Anterior cingulate cortex (tissue), 58 donors: Measurements from ENCODE around the gene KCNC3.
A peak's percentile ranks its signal among the peaks of the same experiment; 100 is the strongest.

Experiments
- DNase-seq, 58 donors: peaks; one replicate each; lab custom pipeline; 2025; lab: John Stamatoyannopoulos, UW

KCNC3 gene

DNA sequence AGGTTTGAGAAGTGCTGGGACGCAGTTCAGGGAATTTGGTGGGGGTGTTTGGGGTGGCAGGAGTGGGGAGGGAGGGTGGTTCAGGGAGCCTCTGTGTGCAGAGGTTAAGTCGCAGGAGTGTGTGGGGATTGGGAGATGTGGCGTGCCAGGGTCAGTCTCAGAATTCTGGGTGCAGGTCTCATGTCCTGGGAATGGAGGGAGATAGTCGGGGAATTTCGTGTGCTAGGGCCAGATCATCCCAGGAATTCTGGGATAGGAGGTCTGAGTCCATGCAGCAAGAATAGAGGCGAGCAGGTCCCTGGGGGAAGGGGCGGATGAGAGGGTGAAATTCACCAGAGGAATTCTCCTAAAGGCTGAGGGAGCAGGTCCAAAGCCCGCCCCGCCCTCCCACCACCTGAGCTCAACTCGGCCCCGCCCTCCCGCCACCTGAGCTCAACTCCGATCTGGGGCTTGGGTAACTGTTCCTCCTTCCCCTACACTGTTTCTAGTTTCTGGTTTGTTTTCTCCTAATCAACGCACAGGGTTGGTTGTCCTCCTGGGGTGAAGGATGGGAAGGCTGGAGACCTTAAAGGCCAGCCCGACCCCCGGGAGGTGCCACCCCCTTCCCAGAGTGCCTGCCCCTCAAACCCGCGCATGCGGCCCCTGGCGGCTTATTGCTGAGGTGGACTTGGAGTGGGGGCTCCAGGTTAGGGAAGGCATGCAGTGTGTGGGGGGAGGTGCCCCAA is 15.2 kb downstream of the KCNC3 start:
- DNase-seq, result no peak

DNA sequence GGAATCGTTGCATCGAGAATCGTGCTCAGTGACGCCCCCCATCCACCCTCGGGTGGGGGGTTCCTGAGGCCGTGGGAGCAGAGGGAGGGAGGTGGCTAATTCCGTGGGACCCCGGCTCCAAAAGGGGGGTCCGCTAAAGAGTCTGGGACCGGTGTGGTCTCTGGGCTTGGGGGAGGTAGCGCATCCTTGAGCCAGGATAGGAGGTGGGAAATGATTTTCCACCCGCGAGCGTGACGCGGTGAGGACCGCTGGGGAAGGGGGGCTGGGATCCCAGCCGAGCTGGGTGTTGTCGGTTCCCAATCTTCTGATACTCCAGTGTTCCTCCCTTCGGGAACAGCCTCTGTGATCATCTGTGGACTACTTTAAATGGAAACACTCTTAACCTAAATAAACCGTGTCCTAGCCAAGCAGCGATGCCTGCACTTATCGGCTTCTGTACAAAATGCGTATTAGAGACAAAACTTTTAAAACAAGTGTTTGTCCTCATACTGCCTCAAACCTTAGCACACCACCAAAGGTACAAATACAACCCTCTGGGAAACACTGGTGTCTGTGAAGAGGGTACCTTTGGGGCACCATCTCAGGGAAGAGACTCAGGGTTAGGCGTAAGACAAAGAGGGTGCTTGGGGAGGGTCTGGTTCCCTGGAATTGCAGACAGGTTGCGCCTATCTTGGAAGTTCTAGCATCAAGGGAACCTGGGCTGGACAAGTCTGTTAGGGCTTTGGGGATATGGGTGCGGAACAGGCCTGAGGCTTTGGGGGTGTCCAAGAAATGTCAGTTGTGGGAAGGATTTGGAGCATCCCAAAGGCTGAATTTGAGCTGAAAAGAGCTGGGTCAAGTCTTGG is 16.0 kb downstream of the KCNC3 start:
- DNase-seq, result no peak

DNA sequence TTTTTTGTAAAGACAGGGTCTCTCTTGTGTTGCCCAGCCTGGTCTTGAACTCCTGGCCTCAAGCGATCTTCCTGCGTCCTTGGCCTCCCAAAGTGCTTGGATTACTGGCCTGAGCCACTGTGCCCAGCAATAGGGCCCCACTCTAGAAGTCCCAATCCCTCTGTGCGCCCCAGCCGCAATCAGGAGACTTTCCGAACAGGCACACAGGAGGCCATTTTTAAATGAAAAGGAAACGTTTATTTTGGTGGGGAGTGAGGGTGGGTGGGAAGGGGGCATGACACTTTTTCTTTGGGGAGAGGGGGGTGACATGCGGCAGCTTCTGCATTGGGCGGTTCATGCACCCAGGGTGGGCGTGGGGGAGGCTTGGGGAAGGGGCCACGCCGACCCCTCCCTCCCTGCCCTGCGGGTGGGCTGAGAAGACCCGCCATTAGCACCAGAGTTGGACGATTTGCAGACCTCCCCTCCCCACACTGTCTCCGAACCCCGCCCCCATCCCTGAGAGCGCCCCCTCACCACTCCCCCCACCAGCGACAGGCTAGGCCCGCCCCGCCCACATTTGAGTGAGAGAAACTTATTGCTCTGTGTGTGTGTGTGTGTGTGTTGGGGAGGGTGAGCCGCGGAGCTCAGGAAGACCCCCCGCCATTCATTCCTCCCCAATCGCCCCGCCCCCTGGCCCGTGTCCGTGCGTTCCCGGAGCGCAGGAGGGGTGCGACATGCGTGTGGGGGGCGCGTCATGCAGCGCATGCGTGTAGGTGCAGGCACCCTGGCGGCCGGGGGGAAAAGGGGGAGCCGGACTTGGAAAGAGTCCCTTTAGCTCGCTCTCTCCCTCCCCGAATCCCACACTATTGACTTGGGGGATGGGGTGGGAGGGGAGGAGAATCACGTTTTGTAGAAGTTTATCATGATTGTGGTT is 17.2 kb downstream of the KCNC3 start:
- peak in 16 of 58 donors; percentile 15 to 69 (median 29) for DNase-seq

DNA sequence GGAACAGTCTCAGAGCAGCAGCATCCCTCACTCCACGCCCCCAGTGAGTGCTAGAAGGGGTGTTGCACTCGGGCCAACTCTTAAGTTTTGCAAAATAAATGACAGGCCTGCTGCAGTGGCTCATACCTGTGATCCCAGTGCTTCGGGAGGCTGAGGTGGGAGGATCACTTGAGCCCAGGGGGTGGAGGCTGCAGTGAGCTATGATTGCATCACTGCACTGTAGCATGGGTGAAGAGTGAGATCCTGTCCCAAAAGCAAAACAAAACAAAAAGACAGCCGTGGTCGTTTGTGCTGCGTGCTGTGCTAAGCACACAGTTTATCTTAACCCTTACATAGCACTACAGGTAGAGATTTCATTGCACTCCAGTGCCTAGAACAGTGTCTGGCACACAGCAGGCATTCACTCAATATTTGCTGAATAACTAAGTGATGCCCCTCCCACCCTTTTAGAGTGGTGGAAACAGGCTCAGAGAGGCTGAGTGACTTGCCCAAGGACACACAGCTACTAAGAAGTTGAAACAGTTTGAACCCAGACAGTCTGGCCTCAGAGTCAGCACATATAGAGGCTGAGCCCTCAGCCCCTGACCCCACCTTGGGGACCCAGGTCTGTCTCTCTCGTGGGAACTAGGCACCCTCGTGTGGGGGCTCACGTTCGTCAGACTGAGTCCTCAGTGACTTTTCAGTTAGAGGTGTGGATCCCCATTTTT is 18.3 kb downstream of the KCNC3 start:
- no peak for DNase-seq

DNA sequence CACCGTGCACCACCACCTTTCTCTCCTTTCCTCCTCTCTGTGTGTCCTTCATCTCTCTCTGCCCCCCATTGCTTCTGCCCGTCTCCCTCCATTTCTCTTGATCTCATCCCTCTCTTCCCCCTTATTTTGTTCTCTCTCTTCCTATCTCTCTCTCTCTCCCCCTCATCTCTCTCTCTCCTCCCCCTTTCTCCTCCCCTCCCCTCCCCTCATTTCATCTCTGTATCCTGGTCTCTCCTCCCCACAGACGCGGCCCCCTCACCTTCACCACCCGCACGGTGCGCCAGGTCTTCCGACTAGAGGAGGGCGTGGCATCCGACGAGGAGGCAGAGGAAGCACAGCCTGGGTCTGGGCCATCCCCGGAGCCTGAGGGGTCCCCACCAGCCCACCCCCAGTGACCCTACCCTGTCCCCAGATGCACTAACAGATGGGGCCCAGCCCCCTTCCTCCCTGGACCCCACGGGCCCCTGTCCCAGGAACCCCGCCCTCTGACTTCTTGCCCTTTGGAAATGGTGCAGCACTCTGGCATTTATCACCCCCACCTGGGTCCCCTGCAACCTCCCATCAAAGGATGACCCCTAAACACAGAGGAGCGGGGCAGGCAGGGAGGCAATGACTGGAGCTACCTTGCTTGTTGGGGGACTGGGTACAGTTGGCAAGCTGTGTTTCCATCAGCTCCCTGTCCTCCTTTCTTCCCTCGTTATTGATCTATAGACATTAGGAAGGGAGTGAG is 19.6 kb downstream of the KCNC3 start:
- no peak for DNase-seq

DNA sequence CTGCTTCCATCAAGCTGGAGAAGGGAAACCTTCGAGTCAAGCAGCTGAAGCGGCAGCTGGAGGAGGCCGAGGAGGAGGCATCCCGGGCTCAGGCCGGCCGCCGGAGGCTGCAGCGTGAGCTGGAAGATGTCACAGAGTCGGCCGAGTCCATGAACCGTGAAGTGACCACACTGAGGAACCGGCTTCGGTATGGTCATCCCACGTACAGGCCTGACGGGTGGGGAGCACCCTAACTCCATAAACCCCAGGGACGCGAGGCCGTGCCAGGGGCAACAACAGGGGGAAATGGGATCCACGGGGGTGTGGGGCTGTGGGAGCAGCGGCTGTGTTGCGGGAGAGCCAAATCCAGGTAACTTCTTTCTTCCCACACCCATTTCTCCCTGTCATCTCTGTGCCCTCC is 20.2 kb downstream of the KCNC3 start:
- no peak for DNase-seq

DNA sequence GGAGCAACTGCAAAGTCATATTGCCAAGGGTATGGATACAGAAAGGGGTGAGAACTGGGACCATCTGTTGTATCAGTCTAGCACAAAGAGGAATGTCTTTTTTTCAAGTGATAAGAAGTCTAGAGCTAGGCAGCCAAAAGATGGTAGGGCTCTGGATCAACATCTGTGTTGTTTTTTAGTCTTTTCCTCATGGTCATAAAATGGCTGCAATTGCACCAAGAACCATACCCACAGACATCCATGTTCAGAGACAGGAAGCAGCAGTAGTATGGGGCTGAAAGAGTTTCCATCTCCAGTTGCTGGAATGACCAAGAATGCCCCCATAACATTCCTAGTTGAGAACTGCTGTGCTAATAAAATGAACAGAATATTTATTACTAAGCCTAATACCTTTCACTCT is 25.6 kb downstream of the KCNC3 start:
- no peak for DNase-seq

DNA sequence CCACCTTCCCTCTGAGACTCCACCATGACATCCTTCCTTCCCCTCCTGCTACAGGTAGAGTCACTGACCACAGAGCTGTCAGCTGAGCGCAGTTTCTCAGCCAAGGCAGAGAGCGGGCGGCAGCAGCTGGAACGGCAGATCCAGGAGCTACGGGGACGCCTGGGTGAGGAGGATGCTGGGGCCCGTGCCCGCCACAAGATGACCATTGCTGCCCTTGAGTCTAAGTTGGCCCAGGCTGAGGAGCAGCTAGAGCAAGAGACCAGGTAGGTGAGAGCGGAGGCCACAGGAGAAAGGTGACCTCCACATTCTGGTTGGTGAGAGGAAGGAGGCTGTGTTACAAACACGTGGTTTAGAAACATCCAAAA is 27.6 kb downstream of the KCNC3 start:
- no peak for DNase-seq

DNA sequence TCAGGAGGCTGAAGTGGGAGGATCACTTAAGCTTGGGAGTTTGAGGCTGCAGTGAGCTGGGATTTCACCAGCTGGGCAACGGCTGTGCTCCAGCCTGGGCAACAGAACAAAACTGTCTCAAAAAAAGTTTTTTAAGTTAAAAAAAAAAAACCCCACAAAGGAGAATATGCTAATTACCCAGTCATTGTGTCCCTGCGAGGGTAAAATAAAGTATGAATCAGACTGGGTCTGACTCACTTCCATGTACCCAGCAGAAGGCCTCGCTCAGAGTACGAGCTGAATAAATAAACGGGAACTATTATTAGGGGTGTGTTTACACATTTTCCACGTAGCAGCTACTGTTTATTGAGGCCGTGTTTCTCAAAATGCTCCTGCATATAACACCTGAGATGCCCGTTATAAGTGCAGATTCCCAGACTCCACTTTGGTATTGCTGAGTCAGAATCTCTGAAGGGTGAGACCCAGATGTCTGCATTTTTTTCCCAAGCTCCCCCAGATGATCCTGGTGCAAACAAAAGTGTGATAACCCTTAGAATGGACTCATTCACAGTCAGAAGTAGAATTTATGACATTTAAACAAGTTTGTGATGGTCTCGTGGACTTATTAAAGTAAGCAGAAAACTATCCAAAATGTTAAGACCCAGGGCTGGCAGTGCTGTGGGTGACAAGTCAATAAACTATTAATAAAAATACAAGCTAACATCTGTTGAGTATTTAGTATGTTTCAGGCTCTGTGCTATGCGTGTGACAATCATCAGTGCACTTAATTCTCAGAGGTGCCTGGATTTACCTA is 28.2 kb downstream of the KCNC3 start:
- DNase-seq, result peak in 1 of 58 donors; percentile 15

DNA sequence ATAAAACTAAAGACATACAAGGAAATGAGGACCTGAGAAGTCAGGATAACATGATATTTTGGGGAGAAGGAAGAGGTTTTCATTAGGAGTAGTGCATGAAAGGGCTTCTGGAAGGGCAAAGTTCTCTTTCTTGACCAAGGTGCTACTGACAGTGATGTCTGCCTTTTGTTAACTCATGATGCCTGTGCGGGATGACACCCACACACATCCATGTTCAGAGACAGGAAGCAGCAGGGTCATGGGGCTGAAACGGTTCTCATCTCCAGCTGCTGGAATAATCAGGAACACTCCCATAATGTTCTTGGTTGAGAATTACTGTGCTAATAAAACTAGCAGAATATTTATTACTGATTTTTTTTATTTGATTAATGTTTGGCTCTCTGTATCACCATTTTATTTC is 29.1 kb downstream of the KCNC3 start:
- DNase-seq, result no peak

DNA sequence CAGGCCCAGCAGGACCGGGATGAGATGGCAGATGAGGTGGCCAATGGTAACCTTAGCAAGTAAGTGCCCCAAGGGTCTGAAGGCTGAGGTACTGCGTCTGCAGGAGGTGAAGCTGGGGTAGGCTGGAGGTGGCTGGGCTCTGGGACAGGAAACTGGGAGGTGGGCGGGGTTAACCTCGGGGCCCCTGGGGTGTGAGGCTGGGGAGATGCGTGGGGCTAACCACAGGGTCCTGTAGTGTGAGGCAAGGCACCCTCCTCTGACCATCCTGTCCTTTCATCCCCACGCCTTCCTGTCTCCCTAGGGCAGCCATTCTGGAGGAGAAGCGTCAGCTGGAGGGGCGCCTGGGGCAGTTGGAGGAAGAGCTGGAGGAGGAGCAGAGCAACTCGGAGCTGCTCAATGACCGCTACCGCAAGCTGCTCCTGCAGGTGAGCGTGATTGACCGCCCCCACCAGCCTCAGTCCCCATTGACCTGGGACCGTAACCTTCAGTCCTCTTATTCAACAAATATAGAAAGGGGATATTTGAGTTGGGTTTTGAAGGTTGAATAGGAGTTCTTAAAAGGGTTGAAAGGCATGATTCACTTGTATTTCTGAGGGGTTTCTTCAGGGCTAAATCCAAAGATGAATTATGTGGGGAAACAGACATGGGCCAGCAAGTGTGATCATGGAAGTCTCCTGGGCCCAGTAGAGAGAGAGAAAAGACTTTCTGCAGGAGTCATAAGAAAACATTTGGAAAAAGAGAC is 35.7 kb downstream of the KCNC3 start:
- no peak for DNase-seq

DNA sequence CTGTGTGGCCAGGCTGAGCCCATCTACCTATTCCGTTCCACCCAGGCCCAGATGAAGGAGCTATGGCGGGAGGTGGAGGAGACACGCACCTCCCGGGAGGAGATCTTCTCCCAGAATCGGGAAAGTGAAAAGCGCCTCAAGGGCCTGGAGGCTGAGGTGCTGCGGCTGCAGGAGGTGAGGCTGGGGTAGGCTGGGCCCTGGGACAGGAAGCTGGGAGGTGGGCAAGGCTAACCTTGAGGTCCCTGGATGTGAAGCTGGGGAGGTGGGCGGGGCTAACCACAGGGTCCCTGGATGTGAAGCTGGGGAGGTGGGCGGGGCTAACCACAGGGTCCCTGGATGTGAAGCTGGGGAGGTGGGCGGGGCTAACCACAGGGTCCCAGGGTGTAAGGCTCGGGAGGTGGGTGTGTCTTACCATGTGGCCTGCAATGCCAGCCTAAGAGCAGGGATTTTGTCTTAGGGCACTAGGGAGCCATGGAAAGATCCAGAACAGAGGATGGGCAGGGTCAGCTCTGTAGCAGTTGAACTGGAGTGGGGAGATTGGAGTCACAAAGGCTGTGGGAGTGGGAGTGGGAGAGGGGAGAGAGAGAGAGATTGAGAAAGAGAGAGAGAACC is 36.9 kb downstream of the KCNC3 start:
- DNase-seq, result no peak

DNA sequence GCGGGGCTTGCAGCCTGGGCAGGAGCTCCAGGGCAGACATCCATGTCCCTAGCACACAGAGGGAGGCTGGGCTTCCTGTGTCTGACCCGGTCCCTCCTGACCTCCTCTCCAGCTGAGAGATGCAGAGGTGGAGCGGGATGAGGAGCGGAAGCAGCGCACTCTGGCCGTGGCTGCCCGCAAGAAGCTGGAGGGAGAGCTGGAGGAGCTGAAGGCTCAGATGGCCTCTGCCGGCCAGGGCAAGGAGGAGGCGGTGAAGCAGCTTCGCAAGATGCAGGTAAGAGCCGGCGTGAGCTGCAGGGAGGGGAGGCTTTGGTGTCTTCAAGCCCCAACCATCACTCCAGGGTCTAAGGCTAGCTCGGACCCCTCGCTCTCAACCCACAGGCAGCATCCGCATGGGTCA is 38.4 kb downstream of the KCNC3 start:
- no peak for DNase-seq

DNA sequence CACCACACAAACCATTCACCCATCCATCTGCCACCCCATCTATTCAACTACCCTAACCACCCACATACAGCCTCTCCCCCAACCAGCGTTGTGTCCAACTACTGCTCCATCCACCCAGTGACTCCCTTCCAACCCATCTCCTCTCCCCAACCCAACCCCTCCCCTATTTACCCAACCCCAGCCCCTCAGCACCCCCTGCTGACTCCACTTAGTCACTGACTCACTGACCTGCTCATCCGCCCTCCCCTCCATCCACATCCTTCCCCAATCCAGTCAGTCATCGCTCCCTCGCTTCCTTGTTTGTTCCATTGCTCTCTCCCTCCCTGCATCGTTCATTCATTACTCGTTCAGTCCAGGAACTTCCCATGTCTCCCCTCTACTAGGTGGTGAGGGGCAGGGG is 39.2 kb downstream of the KCNC3 start:
- DNase-seq, result no peak

DNA sequence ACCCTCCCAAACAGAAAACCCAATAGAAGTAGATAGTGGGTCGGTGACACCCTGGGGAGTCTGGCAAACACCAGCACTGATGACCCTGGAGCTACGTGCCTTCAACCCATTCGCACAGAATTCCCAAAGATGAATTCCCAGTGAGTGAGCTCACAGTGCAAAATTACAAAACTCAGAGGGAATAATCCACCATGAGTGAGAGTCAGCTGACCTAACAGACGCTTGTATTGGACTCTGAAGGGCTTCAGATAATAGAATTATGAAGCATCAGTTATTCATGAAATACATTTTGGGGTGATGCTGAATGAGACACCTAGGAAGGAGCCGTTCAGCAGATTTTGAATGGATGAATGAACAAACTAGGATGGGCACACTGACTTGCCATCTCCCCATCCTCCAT is 40.2 kb downstream of the KCNC3 start:
- DNase-seq, result no peak

DNA sequence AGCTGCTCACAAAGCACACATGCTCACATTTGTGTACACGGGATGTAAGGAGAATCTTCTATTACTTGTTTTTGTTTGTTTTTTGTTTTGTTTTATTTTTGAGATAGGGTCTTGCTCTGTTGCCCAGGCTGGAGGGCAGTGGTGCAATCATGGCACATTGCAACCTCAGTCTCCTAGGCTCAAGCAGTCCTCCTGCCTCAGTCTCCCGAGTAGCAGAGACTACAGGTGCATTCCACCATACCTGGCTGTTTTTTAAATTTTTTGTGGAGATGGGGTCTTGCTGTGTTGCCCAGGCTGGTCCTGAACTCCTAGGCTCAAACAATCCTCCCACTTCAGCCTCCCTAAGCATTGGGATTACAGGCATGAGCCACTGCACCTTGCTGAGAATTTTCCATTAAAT is 41.8 kb downstream of the KCNC3 start:
- DNase-seq, result no peak

DNA sequence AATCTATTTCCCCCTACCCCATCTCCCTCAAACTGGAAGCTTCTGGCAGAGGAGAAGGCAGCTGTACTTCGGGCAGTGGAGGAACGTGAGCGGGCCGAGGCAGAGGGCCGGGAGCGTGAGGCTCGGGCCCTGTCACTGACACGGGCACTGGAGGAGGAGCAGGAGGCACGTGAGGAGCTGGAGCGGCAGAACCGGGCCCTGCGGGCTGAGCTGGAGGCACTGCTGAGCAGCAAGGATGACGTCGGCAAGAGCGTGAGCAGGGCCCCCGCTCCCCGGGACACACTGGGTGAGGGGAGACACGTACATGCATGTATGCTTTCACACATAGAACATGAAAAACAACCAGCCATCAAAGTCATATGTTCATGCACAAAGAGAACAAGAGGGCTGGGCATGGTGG is 42.7 kb downstream of the KCNC3 start:
- no peak for DNase-seq

DNA sequence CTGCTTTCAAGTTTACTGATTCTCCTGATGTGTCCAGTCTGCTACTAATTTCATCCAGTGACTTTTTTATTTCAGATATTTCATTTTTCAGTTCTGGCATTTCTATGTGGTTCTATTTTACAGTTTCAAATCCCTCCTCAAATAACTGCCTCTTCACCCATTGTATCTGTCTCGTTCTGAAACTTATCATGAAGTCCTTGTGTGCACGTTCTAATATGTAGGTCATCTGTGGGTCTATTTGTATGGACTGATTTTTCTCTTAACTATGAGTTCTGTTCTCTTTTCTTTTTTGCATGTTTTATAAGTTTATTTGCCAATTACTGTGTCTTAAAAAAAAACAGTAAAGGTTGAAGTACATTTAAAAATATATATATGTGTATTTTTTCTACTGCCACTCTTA is 43.3 kb downstream of the KCNC3 start:
- no peak for DNase-seq
